ENCODE data around the gene ETS1.
A peak's percentile ranks its signal among the peaks of the same experiment; 100 is the strongest.

Gene ETS1

DNA sequence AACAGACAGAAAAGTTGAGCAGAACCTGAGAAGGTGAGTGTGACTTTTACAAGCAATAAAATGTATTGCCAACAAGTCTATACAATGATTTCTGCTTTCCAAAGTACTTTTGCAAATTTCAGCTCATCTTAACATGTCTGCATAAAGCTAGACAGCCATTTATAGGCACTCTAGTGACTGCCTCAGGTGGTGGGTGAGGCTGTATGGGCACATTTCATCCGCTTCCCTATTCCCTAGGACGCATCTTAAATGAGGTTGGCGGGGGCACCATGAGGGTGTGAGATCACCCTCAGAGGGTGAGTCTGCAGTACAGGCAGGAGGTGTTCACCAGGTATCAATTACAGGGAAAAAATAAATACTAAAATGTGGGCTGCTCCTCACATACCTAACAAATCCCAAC is 110.1 kb downstream of the ETS1 start:
- no peak for DNase-seq

DNA sequence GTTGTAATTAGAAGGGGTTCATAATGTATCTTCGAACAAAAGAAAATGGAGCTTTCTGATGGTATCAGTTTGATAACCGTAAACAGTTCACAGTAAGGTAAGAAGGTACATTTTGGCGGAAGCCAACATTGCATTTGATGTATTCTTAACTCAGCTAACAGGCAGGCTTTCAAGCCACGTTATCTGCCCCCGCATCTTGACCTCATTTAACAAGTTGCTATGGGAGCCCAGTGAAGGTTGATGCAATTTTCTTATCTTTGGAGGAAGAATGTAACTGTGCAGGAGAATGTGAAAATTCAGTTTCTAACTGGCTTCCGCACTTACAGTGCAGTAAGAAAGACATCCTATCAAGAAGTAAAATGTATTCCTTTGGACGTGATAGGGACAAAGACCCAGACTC is 110.6 kb downstream of the ETS1 start:
- peak in 1 of 2 experiments; percentile 72 for DNase-seq

DNA sequence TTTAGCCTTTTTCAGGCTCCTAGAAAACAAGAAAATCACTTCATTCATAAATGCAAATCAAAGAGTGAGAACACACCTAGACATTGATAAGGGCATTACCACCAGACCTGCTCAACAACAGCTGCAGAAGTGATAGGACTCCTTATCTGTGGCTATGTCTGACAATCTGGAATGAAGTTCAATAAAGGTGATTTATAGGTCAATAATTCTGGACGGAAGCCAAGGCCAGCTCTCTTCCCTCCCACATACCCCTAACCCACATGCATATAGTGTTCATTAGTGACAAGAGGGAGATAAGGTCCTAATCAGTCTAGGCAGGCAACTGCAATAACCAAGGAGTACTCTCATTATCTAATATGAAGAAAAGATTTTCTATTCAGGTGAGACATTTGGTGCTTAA is 111.3 kb downstream of the ETS1 start:
- DNase-seq = no peak

DNA sequence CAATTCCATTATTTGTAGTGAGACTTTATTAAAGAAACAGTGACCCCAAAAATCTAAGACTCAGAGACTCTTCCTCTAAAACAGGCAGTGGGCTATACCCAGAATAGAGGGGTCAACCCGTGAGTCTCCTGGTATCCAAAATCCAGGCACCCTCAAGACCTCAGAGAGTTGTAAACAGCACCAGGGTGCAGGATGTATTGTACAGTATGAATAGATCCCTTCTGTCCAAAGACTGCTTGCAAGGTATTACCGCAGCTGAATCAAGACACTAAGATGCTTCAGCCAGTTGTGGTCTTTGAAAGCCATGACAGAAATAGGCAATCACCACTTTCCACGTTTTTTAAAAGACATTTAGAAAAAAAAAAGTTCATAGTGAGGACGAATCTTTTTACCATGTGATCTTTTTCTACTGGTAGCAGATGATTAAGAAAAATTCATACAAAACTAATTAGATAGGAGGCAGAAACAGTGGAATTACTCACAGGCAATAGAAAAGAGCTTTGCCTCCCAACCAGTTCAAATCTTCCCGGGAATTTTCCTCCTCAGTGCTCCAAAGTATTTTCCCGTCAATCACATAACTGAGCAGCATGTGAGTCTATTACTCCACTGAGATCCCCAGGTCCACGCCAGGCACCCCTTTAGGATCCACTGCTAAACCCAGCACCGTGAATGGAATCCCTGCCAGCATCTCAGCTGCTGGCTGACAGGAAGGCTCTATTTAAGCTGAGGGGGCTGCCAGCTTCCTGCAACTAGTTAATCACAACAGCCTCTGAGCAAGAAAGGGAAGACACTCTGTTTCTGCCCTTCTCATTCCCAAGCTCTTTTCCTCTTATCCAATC is 113.1 kb downstream of the ETS1 start:
- DNase-seq = no peak

DNA sequence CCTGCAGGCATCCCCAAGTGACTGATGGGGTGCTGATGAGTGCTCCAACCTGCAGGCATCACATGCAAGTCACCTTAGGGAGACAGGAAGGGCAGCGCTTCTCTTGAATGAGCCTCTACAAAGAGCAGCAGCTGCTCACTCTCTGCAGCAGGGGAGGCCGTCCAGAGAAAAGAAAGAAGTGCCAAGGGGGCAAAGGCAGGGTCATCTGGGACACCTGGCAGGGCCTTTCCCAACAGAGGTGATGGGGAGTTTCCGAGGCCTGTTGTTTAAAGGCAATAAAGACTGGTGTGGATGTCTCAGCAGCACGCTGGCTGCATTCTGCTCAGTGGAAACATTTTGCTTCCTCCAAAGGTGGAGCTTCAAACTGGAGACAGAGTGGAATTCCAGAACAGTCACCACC is 113.7 kb downstream of the ETS1 start:
- no peak for DNase-seq

DNA sequence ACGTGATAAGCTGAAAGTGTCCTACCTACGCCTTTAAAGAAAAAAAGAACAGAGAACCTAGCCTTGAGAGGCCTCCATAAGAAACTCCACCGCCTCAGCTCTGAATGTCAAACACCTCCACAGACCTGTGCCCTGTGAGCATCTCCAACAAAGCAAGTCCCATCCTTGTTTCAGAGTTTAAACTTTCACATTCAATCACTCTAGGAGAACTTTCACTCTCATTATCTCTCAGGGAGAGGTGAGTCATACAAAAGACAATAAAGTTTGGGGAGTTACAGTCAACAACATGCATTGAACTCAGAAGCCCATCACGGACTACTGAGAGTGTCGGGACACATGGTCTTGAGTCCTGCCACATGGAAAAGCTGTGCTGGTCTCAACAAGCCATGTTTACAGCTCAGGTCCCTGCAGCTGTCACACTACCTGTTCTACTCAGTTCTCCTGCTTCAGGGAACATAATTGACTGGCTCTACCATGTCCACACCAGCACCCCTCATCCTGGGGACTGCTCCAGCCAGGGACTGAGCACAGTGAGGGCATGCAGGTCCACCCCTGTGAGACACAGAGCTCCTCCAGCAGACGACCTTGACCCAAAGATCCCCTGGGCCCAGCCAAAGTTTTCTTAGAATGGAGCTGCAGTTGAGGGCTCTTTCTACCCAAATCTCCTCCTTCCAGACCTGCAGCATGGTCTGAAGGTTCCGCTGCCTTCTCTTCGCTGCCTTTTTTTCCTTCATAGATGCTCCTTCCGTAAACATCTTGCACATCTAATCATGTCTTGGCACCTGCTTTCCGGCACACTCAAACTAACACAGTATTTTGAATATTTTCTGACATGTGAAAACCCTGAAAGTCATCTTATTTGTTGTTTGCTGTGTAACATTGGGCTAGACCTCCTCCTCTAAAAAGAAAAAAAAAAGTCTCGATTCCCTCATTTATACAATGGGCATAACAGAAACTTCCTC is 114.9 kb downstream of the ETS1 start:
- DNase-seq = peak; percentile 49 to 78

DNA sequence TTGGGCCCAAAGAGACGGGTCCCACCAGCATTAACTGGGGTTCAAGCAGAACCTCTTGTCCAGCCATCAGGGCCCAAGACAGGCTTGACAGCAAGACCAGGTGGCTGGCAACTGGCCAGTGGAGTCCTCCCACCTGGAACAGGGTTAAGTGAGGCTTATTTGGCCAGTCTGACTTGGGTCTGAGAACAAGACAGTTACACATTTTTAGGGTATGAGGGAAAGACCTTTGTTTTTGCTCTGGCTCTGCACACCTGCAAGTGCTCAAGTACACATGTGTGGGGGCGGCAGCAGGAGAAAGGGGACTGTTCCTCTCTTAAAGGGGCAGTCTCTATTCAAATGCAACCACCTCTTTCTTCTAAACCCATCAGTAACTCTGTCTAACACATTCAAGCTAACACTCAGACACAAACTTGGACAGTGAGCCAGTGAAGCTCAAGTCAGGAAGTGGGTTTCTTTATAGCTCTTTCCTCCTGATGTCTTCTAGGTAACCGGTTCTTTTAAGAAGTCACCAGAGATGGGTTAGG is 116.2 kb downstream of the ETS1 start:
- DNase-seq = peak in 1 of 2 experiments; percentile 43

DNA sequence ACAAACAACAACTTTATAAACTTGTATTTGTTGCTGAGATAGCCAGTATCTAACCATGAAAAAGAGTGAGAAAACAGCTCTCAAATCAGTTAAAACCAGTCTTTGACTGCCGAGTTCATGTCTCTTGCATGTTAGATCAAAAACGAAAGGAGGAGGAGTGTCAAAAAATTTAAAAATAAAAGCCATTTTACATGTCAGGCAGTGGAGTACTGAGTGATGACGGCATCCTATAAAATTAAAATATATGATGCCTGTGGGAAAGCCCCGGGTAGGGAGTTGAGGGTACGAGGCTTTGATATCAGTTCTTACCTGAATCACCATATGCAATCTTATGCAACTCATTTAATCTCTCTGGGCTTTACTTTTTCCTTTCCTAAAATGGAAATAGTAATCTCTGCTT is 117.3 kb downstream of the ETS1 start:
- DNase-seq = peak in 1 of 2 experiments; percentile 62

DNA sequence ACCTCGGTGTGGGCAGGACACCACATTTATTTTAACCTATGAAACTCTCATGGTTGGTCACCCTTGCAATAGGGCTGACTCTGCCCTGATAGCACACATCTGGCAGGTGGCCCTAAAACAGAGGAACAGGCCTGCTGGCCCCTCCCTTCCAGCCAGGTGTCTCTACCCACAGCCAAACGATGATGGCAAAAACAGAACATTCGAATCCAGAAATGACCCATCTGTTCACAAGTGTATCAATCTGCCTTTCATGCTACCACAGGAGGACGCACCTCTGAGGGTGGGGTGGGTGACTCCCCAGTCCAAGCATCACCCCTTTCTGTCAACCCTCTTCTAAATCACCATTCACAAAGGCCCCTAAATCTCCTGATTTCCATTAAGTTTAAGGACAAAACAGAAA is 118.1 kb downstream of the ETS1 start:
- DNase-seq = no peak

DNA sequence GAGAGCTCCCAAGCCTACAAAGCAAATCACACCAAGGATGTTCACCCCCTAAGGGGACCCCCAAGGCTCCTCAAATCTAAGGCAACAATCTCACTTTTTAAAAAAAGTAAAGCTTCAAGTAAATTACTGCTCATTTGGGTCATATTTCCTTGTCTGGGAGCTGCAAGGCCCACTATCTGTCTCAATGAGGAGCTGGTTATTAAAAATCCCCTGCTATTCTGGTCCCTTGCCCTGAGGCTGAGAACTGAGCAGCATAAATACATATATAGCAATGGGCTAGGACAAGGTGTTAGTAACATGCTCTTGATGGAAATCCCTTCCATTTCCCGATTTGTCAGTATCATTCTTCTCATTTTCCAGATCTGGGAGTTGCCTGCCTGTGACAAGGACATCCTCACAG is 119.2 kb downstream of the ETS1 start:
- DNase-seq = no peak

DNA sequence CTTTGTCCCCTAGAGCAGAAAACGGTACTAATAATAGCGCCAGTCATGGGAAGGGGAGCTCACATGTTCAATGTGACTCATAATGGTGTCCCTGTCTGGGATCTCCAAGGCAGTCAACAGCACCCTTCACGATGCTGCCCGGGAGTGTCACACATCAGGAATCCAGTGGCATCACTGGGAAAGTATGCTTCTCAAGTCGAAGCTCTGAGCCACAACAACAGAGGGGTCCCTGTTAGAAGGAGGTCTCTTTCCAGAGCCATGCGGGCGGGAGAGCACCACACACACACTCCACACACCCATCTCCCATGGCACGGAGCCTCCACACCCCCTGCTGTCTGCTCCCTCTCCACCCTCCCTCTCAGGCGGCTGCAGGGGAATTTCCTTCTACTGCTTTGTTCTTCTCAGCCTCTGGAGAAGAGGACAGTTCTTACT is 119.7 kb downstream of the ETS1 start:
- no peak for DNase-seq

DNA sequence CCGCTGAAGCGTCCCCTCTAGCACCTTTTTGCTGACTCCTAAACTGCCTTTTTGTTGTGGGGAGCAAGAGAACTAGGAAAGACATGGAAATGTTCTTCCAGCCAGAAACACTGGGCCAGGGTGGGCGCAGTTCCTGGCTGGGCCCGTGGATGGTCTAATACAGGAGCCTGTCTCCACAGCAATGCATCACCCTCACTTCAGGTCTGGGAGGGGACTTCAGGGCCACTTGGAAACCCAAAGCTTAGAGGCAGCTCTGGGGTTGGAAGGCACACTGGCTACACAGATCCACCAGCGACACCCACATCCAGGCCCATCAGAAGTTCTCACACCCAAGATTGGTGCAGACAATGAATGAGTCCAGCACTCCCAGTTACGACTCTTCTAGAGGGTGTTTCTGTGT is 120.3 kb downstream of the ETS1 start:
- DNase-seq = no peak

DNA sequence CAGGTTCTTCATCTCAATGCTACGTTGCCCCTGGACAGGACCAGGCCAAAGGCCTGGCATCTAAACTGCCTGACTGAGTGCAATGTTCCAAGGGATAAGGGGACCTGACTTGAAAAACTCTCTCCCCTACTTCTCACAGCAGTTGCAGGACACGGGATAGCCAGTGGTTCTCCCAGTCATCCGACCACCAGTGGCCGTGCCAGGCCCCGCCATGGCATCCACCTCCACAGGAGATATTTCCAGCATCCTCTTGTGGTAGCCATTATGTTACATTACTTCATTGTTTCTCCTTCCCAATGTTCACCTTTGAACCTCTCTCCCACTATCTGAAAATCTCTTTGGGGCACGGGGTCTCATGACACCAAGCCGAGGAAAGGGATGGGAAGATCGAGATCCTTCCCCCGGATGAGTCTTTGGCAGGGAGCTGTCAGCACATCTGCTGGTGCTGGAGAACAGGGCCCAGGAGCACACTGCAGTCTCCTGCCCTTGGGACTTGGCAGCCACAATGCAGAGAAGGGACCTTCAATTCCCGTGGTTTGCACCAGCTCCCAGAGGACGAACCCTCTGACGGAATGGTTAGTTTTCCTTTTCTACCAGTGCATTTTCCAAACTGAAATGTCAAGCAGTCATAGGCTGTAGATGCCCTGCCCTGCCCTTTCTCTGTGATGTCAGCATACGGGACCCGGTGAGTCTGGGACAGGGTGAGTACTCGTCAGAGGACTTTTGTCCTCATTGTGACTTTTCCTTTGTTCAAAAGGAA is 121.2 kb downstream of the ETS1 start:
- DNase-seq = peak; percentile 41 to 57

DNA sequence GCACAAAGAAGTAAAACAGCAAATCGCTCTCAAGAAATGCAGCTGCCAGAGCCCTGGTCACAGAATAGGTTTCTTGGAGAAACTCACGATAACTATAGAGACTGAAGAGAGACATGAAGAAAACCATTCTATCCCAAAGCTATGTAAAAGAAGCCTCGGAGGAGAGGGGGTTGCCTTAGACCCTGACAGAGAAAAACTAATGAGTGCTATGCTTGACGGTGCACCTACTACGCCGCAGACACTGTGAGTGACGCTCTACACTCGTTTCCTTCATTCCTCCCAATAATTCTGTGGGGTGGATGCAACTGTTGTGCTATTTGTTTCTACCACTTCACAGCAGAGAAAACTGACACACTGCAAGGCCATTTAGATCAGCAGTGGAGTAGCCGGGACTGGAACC is 121.8 kb downstream of the ETS1 start:
- DNase-seq = no peak

DNA sequence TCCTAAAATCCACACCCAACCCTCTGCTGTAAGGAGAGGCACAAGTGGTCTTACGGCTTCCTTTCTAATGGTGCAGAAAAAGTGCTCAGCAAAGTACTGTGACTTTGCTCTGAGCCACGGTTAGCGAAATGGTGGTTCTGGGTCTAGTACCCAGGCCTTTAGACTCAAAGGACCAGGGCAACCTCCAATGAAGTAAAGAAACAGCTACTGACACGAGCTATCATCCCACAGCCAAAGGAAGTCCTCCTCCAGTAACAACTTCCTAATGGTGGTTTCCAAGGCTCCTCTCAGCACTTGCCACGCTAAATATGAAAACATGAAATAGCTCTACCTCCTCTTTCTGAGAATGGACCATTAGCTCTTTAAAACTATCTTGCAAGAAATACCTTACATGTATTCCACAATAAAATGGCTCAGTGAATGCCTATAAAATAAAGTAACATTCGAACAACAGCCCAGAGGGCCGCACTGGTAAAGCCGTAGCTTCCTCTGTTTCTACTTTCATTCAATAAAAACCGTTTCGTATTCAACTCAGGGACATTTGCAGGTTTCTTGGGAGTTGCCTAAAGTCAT is 122.4 kb downstream of the ETS1 start:
- no peak for DNase-seq

DNA sequence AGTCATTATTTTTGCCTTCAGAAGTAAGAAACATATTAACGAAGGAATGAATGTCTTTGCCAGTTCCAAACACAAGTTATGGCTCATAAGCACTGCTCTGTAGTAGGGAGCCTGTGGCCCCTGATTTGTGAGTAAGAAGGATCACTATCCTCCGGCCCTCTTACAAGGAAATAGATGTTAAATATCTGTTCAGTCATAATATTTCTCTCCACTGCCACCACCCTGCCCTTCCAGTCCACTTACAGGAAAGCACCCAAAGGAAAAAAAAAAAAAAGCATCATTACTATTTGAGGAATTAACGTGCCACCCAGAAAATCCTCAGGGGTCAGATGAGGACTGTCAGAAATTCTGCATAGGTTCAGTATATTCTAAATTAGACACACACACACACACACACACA is 123.4 kb downstream of the ETS1 start:
- DNase-seq = no peak

DNA sequence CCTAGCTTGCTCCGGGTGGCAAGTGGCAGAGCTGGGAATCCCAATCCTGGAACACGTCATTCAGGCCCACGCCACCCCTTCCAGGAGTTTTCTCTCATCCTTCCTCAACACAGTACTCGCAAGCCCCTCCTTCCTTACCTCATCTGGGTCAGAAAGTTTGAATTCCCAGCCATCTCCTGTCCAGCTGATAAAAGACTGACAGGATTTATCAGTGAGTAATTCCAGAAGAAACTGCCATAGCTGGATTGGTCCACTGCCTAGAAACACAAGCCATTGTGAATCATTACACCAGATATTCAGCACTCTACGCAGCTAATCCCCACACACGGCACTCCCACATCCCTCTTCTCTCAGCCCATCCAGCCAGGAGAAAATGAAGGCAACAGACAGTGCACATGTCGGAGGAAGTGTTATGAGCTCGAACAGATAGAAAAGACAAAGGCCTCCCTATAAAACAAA is 124.0 kb downstream of the ETS1 start:
- DNase-seq = no peak

DNA sequence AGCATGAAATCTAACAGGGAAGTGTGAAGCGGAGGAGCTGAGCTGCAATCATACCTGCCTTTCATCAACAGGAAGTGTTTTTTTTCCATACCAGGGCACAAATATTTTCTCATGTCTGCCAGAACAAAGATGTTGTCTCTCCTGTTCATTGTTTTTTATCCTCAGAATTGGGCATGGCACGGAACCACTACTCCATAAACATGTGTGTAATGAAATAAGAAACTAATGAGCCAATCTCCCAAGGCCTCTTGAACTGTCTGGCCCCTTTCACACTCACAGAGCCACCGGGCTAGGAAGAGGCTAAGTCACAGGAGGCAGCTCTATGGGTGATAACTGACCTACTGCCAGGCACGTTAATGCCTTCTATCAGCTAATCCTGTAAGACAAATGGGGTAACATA is 124.4 kb downstream of the ETS1 start:
- DNase-seq = no peak

DNA sequence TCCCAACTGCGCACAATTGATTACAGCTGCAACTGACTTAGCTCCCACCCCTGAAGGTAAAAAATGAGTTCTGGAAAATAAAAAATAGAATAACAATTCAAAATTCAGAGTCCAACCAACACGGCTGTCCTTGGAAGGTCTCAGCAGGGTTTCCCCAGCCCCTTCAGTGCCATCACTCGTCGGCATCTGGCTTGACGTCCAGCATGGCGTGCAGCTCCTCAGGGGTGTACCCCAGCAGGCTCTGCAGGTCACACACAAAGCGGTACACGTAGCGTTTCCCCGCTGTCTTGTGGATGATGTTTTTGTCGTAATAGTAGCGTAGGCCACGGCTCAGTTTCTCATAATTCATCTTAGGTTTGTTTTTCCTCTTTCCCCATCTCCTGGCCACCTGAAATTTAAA is 125.2 kb downstream of the ETS1 start:
- DNase-seq = no peak

DNA sequence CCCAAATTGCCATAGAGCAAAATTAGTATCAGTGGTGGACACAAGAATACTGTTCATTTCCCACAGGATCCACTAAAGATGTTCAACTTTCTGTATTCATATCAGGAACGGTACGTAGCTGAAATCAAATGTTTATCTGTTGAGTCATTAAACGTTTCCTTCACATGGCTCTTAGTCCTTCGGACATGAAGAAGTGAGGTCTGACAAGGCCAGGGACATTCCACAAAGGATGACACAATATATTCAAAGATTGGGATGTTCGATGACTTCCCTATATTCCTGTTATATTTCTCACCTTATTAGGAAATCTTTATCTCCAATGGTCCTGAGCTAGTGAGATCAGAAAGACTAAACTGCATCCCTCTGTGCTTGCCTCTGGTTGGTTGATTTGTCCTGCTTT is 129.0 kb downstream of the ETS1 start:
- DNase-seq = no peak

DNA sequence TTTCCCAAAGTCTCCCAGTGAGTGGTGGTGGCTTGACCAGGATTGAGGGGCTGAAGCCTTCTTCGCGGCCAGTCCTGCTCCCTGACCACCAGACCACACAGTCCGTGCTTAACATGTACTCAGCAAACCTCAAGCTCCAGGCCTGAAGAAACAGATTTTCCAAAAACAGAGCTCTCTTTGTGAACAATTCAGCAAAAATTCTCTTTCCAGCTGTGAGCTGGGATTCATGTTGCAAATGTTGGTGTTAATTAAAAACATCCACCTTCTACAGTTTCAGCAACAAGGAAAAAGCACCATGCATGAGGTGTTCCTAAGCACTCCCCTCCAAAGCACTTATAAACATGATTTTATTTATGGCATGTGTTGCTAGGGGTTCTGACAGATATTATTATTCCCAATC is 129.5 kb downstream of the ETS1 start:
- DNase-seq = no peak

DNA sequence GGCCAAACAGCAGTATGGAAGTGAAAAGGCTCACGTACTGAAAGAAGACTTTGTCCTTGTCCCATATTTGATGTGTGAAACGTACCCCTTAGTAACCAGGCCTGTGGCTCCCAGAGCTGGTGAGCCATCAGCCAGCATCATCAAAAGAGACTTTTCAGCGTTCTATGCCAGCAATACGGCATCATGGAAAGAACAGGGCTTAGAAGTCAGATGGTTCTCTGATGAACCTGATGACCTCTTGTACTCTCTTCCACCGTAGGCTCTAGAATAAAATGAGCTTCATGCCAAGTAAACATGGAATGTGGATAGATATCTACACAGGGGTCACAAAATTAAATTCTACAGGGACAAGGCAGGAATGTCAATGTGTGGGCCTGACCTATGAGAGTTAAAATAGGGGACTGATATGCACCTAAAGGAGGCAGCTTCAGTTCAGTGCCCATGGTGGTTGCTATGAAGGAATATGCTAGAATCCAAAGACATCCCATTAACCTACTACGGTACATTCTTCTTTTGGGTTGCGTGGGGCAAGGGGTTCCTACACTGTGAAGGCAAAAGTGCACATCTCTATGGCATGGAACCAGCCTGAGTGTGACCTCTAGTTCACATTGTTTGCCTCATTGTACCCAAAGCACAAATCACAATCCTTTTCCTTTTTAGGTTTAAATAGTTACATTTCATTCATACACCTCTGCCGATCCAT is 130.6 kb downstream of the ETS1 start:
- no peak for DNase-seq
